Stimulated activated CD4-positive, alpha-beta T cell treated with anti-CD3 and anti-CD28 coated beads, Interleukin-4, amount 100 ng/mL, for 4 hours (primary cell): ENCODE results near the gene GDF9.
A peak's percentile ranks its signal among the peaks of the same experiment; 100 is the strongest.

Experiments
- DNase-seq, 2 experiments: peaks; one replicate each; pipeline ENCODE4 v3.0.0-alpha.2; 2020

Gene GDF9

GRCh38 chr5:132816083-132816482, 50.2 kb downstream of the GDF9 start:
- no peak for DNase-seq

GRCh38 chr5:132815454-132815853, 50.8 kb downstream of the GDF9 start:
- no peak for DNase-seq

GRCh38 chr5:132814503-132815294, 51.6 kb downstream of the GDF9 start:
- no peak for DNase-seq

GRCh38 chr5:132813599-132814502, 52.4 kb downstream of the GDF9 start:
- DNase-seq, result peak; percentile 13 to 29

- peak; percentile 16 to 24 for DNase-seq
Observed at GRCh38 chr5:132812781-132813598, 53.3 kb downstream of the GDF9 start, which contains the start of gene SOWAHA. SOWAHA (plus strand) TSS chr5:132813302; CDS start chr5:132813622, 320 bp downstream.

- no peak for DNase-seq
Observed at GRCh38 chr5:132812123-132812765, 54.0 kb downstream of the GDF9 start.
